Activated CD4-positive, alpha-beta T cell treated with anti-CD3 and anti-CD28 coated beads, Interleukin-2, Interleukin-4, amounts not matched to agents 100 ng/mL and 50 ng/mL, durations not matched to agents 16 hours and 8 hours (primary cell): ENCODE data around the gene ALAS1.

Experiments
- DNase-seq: peaks from one replicate; pipeline ENCODE4 v3.0.0-alpha.2; 2020; ENCODE audit warnings: low spot score

The ALAS1 gene

GRCh38 chr3:52234516-52235447, 36.8 kb downstream of the ALAS1 start:
- no peak for DNase-seq

GRCh38 chr3:52236424-52236886, 38.5 kb downstream of the ALAS1 start:
- DNase-seq: no peak

GRCh38 chr3:52237006-52237656, 39.2 kb downstream of the ALAS1 start:
- no peak for DNase-seq

- DNase-seq: no peak
Measured at GRCh38 chr3:52237657-52238172, 39.8 kb downstream of the ALAS1 start.

- no peak for DNase-seq
Measured at GRCh38 chr3:52238193-52238760, 40.3 kb downstream of the ALAS1 start.

- DNase-seq: peak; percentile 87
Measured at GRCh38 chr3:52238761-52239701, 41.1 kb downstream of the ALAS1 start, which contains the start of gene TWF2. Gene TWF2 (minus strand): TSS chr3:52239158. CDS start chr3:52239016, 142 bp downstream.

GRCh38 chr3:52240059-52240885, 42.3 kb downstream of the ALAS1 start:
- DNase-seq: peak; percentile 80

GRCh38 chr3:52240886-52241370, 43.0 kb downstream of the ALAS1 start:
- DNase-seq: no peak

GRCh38 chr3:52242039-52242438, 44.1 kb downstream of the ALAS1 start:
- DNase-seq: no peak

GRCh38 chr3:52243791-52244628, 46.0 kb downstream of the ALAS1 start:
- DNase-seq: peak; percentile 83

GRCh38 chr3:52245322-52246263, 47.6 kb downstream of the ALAS1 start, which contains the start of gene PPM1M:
Gene PPM1M (plus strand): TSS chr3:52245759. CDS start chr3:52245825, 66 bp downstream.
- DNase-seq: no peak

- DNase-seq: no peak
Measured at GRCh38 chr3:52246264-52246620, 48.3 kb downstream of the ALAS1 start.

GRCh38 chr3:52246728-52247408, 48.9 kb downstream of the ALAS1 start:
- no peak for DNase-seq

- no peak for DNase-seq
Measured at GRCh38 chr3:52247409-52248164, 49.6 kb downstream of the ALAS1 start.

GRCh38 chr3:52248165-52248541, 50.2 kb downstream of the ALAS1 start:
- DNase-seq: no peak

- DNase-seq: no peak
Measured at GRCh38 chr3:52248816-52249547, 51.0 kb downstream of the ALAS1 start.
